WERI-Rb-1 (cell line): Measurements from ENCODE around the gene HMGB2.

ENCODE experiments used
- DNase-seq: peaks from one replicate; pipeline ENCODE4 v3.0.0-alpha.2; 2020
- H3K27ac ChIP-seq: fragments of 250-450 bp; sonication (Bioruptor Pico); 2 replicates; pipeline ENCODE4 v1.5.1; 2020; ENCODE audit warnings: mild to moderate bottlenecking, moderate library complexity
- H3K27me3 ChIP-seq: fragments of 250-450 bp; sonication (Bioruptor Pico); 2 replicates; pipeline ENCODE4 v1.5.1; 2021; ENCODE audit warnings: mild to moderate bottlenecking, low read depth, moderate library complexity; ENCODE audit not compliant: insufficient read depth, severe bottlenecking
- H3K36me3 ChIP-seq: fragments of 250-450 bp; sonication (Bioruptor Pico); 2 replicates; pipeline ENCODE4 v1.5.1; 2020; ENCODE audit warnings: mild to moderate bottlenecking, moderate library complexity
- H3K4me3 ChIP-seq: 2 replicates; pipeline ENCODE4 v1.5.1; 2011; ENCODE audit warnings: low read depth, mild to moderate bottlenecking, control low read depth, low read length
- H3K9me3 ChIP-seq: fragments of 250-450 bp; sonication (Bioruptor Pico); 2 replicates; pipeline ENCODE4 v1.5.1; 2021; ENCODE audit warnings: mild to moderate bottlenecking, moderate library complexity; ENCODE audit not compliant: severe bottlenecking
- CTCF ChIP-seq: IDR thresholded peaks from 2 replicates; pipeline ENCODE4 v1.5.1; 2011; ENCODE audit warnings: low read depth, mild to moderate bottlenecking, control low read depth, inconsistent platforms, low read length

HMGB2 gene

GRCh38 chr4:173332963-173333657 lies 1.0 kb downstream of the HMGB2 start:
- Histone ChIP-seq H3K27me3 (no peaks in the 10 kb centered on the region), H3K36me3 (peaks cover 62% of the 10 kb centered on the region), H3K27ac (peak overlapping the region; percentile 99)

GRCh38 chr4:173332021-173332487 lies 2.1 kb downstream of the HMGB2 start:
- H3K27ac ChIP-seq, result peak overlapping the region; percentile 99; the same call in 1 of the 2 replicates
- no peak for TF ChIP-seq CTCF
- H3K4me3 ChIP-seq, result peak overlapping the region; percentile 83
- peaks cover 70% of the 10 kb centered on the region for H3K36me3 ChIP-seq
- H3K9me3 ChIP-seq, result no peaks in the 10 kb centered on the region
- no peak for DNase-seq
- H3K27me3 ChIP-seq, result no peaks in the 10 kb centered on the region

More at GRCh38 chr4:173332963-173333657, 1.0 kb downstream of the HMGB2 start:
- Histone ChIP-seq H3K9me3 (no peaks in the 10 kb centered on the region), H3K4me3 (peak overlapping the region; percentile 83)
- TF ChIP-seq CTCF, result no peak
- no peak for DNase-seq

DNA sequence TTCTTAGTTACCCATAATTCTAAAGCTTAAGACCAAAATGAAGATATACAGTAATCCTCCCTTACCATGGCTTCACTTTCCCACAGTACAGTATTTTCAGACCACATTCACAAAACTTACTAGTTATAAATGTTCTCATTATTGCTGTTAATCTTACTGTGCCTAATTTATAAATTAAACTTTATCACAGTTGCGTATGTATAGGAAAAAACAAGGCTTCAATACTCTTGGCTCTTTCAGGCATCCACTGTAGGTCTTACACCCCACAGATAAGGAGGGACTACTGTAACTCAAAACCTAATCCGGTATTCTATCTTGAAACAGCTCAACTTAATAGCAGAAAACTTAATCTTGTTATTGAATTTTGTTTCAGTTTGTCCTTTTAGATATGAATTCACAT lies 3.6 kb downstream of the HMGB2 start:
- Histone ChIP-seq H3K27ac (peak overlapping the region; percentile 13), H3K4me3 (no peak overlapping the region), H3K9me3 (no peaks in the 10 kb centered on the region), H3K36me3 (peaks cover 81% of the 10 kb centered on the region), H3K27me3 (no peaks in the 10 kb centered on the region)
- DNase-seq, result no peak
- TF ChIP-seq CTCF, result no peak

DNA sequence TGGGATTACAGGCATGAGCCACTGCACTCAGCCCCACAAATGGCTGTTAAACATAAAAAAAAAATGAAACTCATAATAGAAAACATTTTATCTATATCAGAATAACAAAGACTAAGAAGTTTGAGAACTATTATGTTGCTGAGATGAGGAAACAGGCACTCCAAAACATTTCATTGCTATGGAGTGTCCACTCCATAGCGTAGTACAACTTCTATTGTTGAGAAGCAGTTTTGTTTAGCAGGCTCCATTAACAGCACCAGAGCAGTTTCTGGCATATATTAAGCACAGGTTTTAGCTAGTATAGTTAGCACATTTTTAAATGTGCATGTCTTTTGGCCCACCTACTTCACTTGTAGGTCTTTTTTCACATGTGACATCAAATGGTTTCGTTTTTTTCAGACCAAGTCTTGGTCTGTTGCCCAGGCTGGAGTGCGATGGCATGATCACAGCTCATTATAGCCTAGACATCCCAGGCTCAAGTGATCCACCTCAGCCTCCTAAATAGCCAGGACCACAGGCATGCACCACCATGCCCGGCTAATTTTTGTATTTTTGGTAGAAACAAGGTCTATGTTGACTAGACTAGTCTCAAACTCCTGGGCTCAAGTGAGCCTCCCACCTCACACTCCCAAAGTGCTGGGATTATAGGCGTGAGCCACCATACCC lies 5.8 kb downstream of the HMGB2 start:
- no peak for TF ChIP-seq CTCF
- Histone ChIP-seq H3K9me3 (no peaks in the 10 kb centered on the region), H3K27ac (no peak overlapping the region), H3K36me3 (peaks cover 72% of the 10 kb centered on the region), H3K27me3 (no peaks in the 10 kb centered on the region), H3K4me3 (no peak overlapping the region)
- no peak for DNase-seq

GRCh38 chr4:173325007-173325736 lies 9.0 kb downstream of the HMGB2 start:
- no peak for TF ChIP-seq CTCF
- Histone ChIP-seq H3K27ac (no peak overlapping the region), H3K4me3 (no peak overlapping the region), H3K36me3 (peaks cover 43% of the 10 kb centered on the region), H3K27me3 (no peaks in the 10 kb centered on the region), H3K9me3 (no peaks in the 10 kb centered on the region)
- DNase-seq, result no peak
